Karpas-422 (cell line): ENCODE data around the gene RAB11FIP4. TPM values are rescaled to one million over a fixed set of nuclear protein-coding genes. Genes with fewer than 3 reads are reported as not detected.
A peak's percentile ranks its signal among the peaks of the same experiment; 100 is the strongest.

ENCODE experiments used
- DNase-seq: peaks from one replicate; pipeline ENCODE4 v3.0.0-alpha.2; 2015
- H2AFZ ChIP-seq: fragments of 200-600 bp; sonication (generic); 2 replicates; pipeline ENCODE4 v1.6.1; 2014; ENCODE audit warnings: antibody characterized with exemption, low read length, mixed read lengths
- H3K27ac ChIP-seq: fragments of 200-600 bp; sonication (generic); 2 replicates; pipeline ENCODE4 v1.5.1; 2014; ENCODE audit warnings: mild to moderate bottlenecking, low read length, moderate library complexity
- H3K27me3 ChIP-seq: fragments of 200-600 bp; sonication (generic); 2 replicates; pipeline ENCODE4 v1.6.1; 2014; ENCODE audit warnings: low read length, mixed read lengths
- H3K36me3 ChIP-seq: fragments of 200-600 bp; sonication (generic); 2 replicates; pipeline ENCODE4 v1.6.1; 2014; ENCODE audit warnings: low read length, mixed read lengths; ENCODE audit not compliant: insufficient read depth
- H3K4me1 ChIP-seq: fragments of 200-600 bp; sonication (generic); 2 replicates; pipeline ENCODE4 v1.6.1; 2014; ENCODE audit warnings: mild to moderate bottlenecking, low read length, mixed read lengths
- H3K4me2 ChIP-seq: fragments of 200-600 bp; sonication (generic); 2 replicates; pipeline ENCODE4 v1.6.1; 2014; ENCODE audit warnings: low read length, low read depth, mild to moderate bottlenecking; ENCODE audit not compliant: poor library complexity, severe bottlenecking
- H3K4me3 ChIP-seq: fragments of 200-600 bp; sonication (generic); 2 replicates; pipeline ENCODE4 v1.5.1; 2014; ENCODE audit warnings: mild to moderate bottlenecking, antibody characterized with exemption, low read length, mixed read lengths
- H3K79me2 ChIP-seq: fragments of 200-600 bp; sonication (generic); 2 replicates; pipeline ENCODE4 v1.6.1; 2014; ENCODE audit warnings: mild to moderate bottlenecking, low read length, mixed read lengths
- H3K9ac ChIP-seq: fragments of 200-600 bp; sonication (generic); 2 replicates; pipeline ENCODE4 v1.6.0; 2014; ENCODE audit warnings: low read length
- H3K9me2 ChIP-seq: fragments of 200-600 bp; sonication (generic), shearing (Covaris generic); replicated peaks from 2 replicates; pipeline ENCODE4 v1.6.0; 2014; ENCODE audit warnings: mild to moderate bottlenecking, low read length, moderate library complexity; ENCODE audit not compliant: insufficient read depth
- H3K9me3 ChIP-seq: fragments of 300-700, 200-600 bp; sonication (generic); 2 replicates; pipeline ENCODE4 v1.6.1; 2014; ENCODE audit warnings: low read length, mixed read lengths
- H4K20me1 ChIP-seq: fragments of 200-600 bp; sonication (generic); 2 replicates; pipeline ENCODE4 v1.6.1; 2014; ENCODE audit warnings: mild to moderate bottlenecking, antibody characterized with exemption, low read length, low read depth; ENCODE audit not compliant: insufficient read depth
- total RNA-seq: library from RNA; depleted of rRNA; stranded (reverse); fragments of >200 nt; shearing (Covaris generic); gene quantifications from 2 replicates; pipeline ENCODE4 v1.2.3, GENCODE V29; 2014; ENCODE audit warnings: low replicate concordance

Gene RAB11FIP4
- total RNA-seq, 1 experiment from 2014 or later: 3.6 TPM

DNA sequence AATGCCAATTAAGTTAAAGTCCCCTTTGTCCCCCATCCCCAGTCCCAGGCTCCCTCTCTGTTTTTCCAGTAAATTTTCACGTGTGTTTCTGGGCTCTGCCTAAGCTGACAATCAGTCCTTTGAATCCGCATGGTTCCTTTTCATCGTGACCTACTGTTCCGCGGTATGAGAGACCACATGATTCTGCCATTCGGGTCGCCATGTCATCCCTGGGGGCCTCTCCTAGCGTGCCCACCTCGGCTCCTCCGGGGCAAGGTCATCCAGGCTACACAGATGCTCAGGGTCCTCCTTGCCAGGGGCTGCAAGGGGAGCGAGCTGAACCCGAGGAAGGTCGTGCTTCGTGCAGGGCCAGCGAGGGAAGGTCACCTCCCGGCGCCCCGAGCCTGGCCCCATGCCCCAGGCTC is 157.6 kb downstream of the RAB11FIP4 start:
- peak; percentile 67 for DNase-seq
- Histone ChIP-seq H3K4me2 (peak overlapping the region; percentile 92), H3K27me3 (no peaks in the 10 kb centered on the region), H4K20me1 (no peaks in the 10 kb centered on the region), H3K9ac (peak overlapping the region; percentile 97), H2AFZ (peak overlapping the region; percentile 88), H3K4me1 (peaks cover 20% of the 10 kb centered on the region), H3K36me3 (no peaks in the 10 kb centered on the region), H3K79me2 (no peaks in the 10 kb centered on the region; the same call in 1 of the 2 replicates), H3K9me3 (no peaks in the 10 kb centered on the region), H3K9me2 (no peaks in the 10 kb centered on the region), H3K27ac (peak overlapping the region; percentile 61), H3K4me3 (peak overlapping the region; percentile 85)

DNA sequence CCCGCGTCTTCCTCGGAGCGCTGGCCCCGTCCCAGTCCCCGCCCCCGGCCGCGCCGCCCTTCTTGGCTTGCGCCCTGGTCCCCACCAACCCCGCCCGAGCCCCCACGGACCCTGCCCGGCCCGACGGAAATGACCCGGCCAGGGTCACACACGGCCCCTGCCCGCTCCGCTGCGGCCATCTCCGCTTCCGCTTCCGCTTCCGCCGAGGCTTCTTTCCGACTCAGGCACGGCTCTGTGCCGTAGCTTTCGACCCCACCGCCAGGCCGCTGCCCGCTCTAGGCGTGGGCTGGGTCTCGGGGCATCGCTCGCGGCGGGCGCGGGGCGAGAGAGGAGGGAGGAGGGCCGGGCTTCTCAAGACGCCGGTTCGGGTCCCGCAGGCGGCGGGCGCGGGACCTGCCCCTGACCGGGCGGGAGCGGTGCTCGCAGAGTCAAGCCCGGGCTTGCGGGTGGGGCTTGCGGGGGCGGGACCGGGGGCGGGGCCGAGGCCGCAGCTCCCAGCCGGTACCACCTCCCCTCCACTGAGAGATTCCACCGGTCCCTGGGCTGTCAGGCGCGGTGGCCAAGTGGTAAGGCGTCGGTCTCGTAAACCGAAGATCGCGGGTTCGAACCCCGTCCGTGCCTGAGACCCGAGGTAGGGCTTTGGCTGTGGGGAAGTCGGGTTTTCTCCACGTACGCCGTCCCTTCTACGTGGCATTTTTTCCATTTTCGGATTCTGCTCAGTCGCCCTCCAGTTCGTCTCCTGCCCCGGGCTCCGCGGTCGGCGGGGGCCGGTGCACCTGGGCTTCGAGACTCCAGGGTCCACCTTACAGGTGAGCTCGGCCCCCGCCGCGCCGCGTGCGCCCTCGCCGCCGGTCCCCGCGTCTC is 158.3 kb downstream of the RAB11FIP4 start:
- H3K79me2 ChIP-seq: no peaks in the 10 kb centered on the region; the same call in 1 of the 2 replicates
- H3K9ac ChIP-seq: peak overlapping the region; percentile 97
- no peaks in the 10 kb centered on the region for H3K36me3 ChIP-seq
- peaks cover 20% of the 10 kb centered on the region for H3K4me1 ChIP-seq
- peak overlapping the region; percentile 92 for H3K4me2 ChIP-seq
- no peaks in the 10 kb centered on the region for H3K9me2 ChIP-seq
- H3K27ac ChIP-seq: peak overlapping the region; percentile 61
- H4K20me1 ChIP-seq: no peaks in the 10 kb centered on the region
- DNase-seq: peak; percentile 97
- H3K9me3 ChIP-seq: no peaks in the 10 kb centered on the region
- H3K27me3 ChIP-seq: no peaks in the 10 kb centered on the region
- peak overlapping the region; percentile 88 for H2AFZ ChIP-seq
- peak overlapping the region; percentile 85 for H3K4me3 ChIP-seq

DNA sequence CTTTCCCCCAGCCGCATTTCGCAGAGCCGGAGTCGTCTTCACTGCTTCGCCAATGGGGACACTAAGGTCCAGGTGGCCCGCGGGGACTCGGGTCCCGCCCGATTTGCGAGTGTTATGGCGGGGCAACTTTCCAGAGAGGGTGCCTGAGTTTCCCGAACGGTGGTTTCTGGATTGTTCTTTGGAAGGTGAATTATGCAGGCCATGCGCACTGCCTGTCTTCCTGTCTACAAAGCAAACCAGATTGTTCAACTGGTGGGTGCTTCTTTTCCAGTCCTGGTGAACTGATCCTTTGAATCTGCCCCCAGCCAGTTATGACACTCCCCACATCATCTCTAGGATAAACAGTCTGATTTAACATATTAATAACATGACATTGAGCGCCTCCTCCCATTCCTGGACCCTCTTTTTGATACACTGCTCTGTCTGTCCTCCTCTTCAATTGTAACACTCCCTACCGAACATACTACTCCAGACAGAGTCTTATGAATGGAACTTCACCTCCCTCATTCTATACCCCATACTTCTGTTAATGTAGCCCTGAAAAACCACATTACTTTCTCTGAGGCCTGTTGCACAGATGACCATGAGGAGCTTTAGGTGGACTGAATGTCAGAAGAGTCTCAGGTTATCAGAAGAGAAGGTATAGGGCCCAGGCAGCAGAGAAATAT is 159.0 kb downstream of the RAB11FIP4 start:
- no peak for DNase-seq
- Histone ChIP-seq H3K9me3 (no peaks in the 10 kb centered on the region), H3K4me3 (peak overlapping the region; percentile 85), H4K20me1 (no peaks in the 10 kb centered on the region), H2AFZ (0 out of 2 replicates have a peak overlapping the region, but pooled peaks have one; percentile 44), H3K9me2 (no peaks in the 10 kb centered on the region), H3K36me3 (no peaks in the 10 kb centered on the region), H3K9ac (peak overlapping the region; percentile 97), H3K27ac (no peak overlapping the region), H3K4me1 (peaks cover 20% of the 10 kb centered on the region), H3K4me2 (peak overlapping the region; percentile 92), H3K27me3 (no peaks in the 10 kb centered on the region), H3K79me2 (no peaks in the 10 kb centered on the region; the same call in 1 of the 2 replicates)

DNA sequence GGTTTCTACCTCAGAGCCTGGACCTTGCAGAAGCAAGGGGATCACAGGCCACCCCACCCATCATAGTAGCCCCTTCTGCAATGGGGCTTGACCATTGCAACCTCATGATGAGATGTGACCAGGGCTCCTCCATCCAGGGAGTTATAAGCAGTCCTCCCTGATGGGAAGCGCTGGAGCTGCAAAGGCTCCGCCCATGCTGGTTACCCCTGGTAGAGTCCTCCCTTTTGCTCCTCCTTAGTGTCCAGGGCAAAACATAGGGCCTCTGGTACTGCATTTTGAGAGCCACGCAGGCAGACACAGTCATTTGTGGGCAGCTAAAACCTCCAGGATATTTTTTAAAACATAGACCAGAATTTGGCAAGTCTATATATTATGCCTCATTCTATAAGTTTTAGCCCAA is 161.1 kb downstream of the RAB11FIP4 start:
- no peaks in the 10 kb centered on the region for H3K36me3 ChIP-seq
- H3K9me3 ChIP-seq: no peaks in the 10 kb centered on the region
- no peaks in the 10 kb centered on the region; the same call in 1 of the 2 replicates for H3K79me2 ChIP-seq
- no peaks in the 10 kb centered on the region for H4K20me1 ChIP-seq
- no peak overlapping the region for H3K4me2 ChIP-seq
- no peak overlapping the region for H3K4me3 ChIP-seq
- no peak overlapping the region for H2AFZ ChIP-seq
- H3K27me3 ChIP-seq: no peaks in the 10 kb centered on the region
- no peak for DNase-seq
- H3K9ac ChIP-seq: no peak overlapping the region
- no peaks in the 10 kb centered on the region for H3K9me2 ChIP-seq
- peaks cover 20% of the 10 kb centered on the region for H3K4me1 ChIP-seq
- H3K27ac ChIP-seq: no peak overlapping the region

DNA sequence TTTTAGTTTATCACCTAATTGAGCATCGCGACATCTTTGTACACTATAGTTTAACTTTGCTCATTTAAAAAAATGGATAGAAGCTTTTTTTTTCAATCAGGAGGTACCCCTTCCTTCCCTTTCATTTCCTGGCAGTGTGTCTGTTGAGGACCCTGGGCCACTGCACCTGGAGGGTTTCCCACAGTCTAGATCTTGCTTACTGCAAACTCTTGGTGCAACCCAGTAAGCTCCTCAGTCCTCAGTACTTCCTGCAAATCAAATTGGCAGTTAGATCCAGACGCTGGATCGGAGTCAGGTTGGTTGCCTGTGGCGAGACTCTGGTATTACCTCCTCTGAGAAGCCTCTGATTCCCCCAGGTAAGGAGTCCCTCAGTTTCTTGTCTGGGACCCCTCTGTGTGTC is 162.0 kb downstream of the RAB11FIP4 start:
- no peak overlapping the region for H3K4me3 ChIP-seq
- no peaks in the 10 kb centered on the region for H3K9me3 ChIP-seq
- H2AFZ ChIP-seq: no peak overlapping the region
- no peaks in the 10 kb centered on the region; the same call in 1 of the 2 replicates for H3K79me2 ChIP-seq
- H3K9ac ChIP-seq: no peak overlapping the region
- H3K9me2 ChIP-seq: no peaks in the 10 kb centered on the region
- no peak for DNase-seq
- H3K27ac ChIP-seq: no peak overlapping the region
- no peaks in the 10 kb centered on the region for H4K20me1 ChIP-seq
- peaks cover 11% of the 10 kb centered on the region for H3K4me1 ChIP-seq
- no peak overlapping the region for H3K4me2 ChIP-seq
- no peaks in the 10 kb centered on the region for H3K36me3 ChIP-seq
- H3K27me3 ChIP-seq: no peaks in the 10 kb centered on the region

DNA sequence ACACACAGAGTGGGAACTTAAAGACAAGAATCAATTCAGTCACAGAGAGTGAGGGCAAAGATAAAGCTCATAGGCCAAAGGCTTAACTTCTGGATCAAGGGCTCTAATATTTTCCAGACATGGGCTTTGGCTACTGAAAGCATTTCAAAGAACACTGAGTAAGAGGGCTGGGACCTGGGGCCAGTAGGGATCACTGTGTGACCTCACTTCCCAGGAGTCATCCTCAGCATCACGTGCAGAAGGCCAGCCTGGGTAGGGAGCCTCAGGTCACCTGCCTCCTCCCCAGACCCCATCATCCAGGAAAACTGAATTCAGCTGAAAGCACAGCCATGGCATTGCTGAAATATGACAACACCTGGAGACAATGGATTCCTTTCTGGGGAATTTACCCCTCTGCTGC is 163.5 kb downstream of the RAB11FIP4 start:
- H3K4me2 ChIP-seq: no peak overlapping the region
- peaks cover 7% of the 10 kb centered on the region for H3K4me1 ChIP-seq
- no peaks in the 10 kb centered on the region for H3K36me3 ChIP-seq
- H3K9me2 ChIP-seq: no peaks in the 10 kb centered on the region
- no peak overlapping the region for H3K9ac ChIP-seq
- H4K20me1 ChIP-seq: no peaks in the 10 kb centered on the region
- H2AFZ ChIP-seq: no peak overlapping the region
- no peaks in the 10 kb centered on the region for H3K79me2 ChIP-seq
- H3K9me3 ChIP-seq: no peaks in the 10 kb centered on the region
- no peak for DNase-seq
- no peak overlapping the region for H3K27ac ChIP-seq
- H3K4me3 ChIP-seq: no peak overlapping the region
- H3K27me3 ChIP-seq: no peaks in the 10 kb centered on the region

DNA sequence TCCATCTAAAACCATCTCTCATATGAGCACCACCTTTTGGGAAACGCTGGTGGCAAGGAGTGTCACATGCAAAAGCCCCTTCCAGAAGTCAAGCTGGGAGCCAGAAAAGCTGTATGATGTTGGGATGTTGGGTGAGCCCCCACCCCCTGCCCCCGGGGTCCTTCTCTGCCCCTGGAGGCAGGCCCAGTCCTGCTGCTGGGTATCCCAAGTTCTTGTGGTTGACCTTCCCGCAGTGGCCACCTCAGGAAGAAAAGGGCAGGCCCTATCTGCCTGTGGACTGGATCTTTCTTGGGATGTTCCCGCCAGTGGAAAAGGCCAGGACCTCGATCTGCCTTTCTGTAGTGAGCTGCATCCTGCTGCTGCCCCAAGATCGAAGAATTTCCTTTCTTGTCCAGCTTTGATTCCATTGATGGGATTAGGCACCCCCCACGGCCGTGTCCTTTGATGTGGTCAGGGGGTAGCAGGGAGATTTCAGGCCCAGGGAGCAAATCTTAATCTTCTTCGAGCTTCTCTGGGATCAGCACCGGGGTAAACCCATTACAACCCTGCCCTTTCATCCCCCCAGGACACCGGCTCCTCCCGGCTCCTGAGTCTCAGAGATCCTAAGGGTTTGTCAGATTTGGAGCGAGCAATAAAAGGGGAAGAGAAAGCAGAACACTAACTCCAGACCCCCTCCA is 165.6 kb downstream of the RAB11FIP4 start:
- no peaks in the 10 kb centered on the region for H3K79me2 ChIP-seq
- H3K9ac ChIP-seq: no peak overlapping the region
- no peaks in the 10 kb centered on the region for H3K9me2 ChIP-seq
- H3K4me1 ChIP-seq: no peaks in the 10 kb centered on the region
- DNase-seq: no peak
- no peaks in the 10 kb centered on the region for H3K27me3 ChIP-seq
- H2AFZ ChIP-seq: no peak overlapping the region
- no peaks in the 10 kb centered on the region for H3K9me3 ChIP-seq
- no peak overlapping the region for H3K27ac ChIP-seq
- H3K4me3 ChIP-seq: no peak overlapping the region
- H4K20me1 ChIP-seq: no peaks in the 10 kb centered on the region
- H3K36me3 ChIP-seq: no peaks in the 10 kb centered on the region
- H3K4me2 ChIP-seq: no peak overlapping the region
